ENCODE results near the gene PHF11.

Gene PHF11

GRCh38 chr13:49499889-49500660, 4.3 kb downstream of the PHF11 start:
- DNase-seq: peak in 1 of 2 donors; percentile 6

GRCh38 chr13:49502954-49503353, 7.2 kb downstream of the PHF11 start:
- DNase-seq: no peak

- DNase-seq: no peak
Observed at GRCh38 chr13:49503951-49504350, 8.2 kb downstream of the PHF11 start.

GRCh38 chr13:49512578-49512977, 16.8 kb downstream of the PHF11 start:
- no peak for DNase-seq

- no peak for DNase-seq
Observed at GRCh38 chr13:49516467-49516866, 20.7 kb downstream of the PHF11 start.

- no peak for DNase-seq
Observed at GRCh38 chr13:49517461-49517860, 21.7 kb downstream of the PHF11 start.

DNA sequence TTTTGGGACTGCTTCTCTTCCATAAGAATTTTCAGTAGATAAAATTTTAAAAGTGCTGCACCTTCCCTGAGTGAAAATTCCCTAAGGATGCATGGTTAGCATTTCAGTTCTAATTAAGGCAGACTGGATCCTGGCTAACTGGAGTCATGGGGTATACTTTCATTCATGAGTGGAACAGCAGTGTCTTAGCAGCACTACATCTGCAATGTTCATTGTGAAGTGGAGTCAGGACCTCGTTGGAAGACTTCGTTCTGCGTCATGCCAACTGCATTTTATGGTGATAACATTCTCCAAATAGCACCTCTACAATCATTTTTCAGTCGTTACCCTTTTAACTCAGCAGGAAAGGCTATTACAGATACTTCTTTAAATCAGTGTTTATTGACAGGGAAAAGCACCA, 25.5 kb downstream of the PHF11 start:
- no peak for DNase-seq

DNA sequence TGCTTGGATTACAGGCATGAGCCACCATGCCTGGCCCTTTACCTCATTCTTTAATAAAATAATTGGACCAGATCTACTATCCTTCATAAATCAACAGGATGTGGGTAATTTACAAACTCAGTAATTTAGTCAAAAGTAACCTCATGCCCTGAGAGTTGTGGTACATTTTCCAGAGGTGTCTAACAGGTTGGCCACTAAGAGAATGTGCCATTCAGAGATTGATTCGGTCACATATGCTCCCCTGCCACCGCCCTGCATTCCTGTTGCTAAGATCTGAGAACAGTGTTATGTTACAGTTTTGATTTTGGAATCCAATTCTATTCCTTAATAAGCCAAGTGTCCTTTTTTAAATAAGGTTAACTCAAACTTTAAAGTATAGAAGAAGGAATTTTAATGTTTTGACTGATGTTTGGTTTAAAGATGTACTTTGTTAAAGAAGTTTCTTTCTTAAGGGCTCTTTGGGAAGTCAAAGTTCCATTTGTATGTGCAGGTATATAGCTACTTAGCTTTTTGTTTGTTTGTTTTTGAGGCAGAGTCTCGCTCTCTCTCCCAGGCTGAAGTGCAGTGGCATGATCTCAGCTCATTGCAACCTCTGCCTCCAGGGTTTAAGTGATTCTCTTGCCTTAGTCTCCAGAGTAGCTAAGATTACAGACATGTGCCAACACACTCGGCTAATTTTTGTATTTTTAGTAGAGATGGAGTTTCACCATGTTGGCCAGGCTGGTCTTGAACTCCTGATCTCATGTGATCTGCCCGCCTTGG, 29.2 kb downstream of the PHF11 start:
- no peak for DNase-seq

- DNase-seq: no peak
Observed at GRCh38 chr13:49527123-49527522, 31.4 kb downstream of the PHF11 start.

DNA sequence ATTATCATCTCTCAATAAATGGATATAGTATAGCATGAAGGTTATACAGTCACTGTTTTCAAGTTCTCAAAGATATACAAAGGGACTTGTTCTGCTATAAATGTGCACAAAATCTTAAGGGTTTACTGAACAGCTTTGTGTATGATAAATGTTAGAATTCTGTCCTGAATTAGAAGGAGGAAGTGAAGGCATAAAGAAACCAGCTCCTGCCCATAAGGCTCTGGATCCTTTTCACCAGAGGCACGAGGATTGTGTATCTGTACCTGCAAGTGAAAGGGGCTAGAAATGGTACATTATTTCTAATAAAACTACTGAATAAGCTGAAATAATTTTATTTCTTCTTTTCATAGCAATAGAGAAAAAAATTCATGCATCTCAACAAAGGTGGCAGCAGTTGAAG, 32.4 kb downstream of the PHF11 start:
- no peak for DNase-seq

DNA sequence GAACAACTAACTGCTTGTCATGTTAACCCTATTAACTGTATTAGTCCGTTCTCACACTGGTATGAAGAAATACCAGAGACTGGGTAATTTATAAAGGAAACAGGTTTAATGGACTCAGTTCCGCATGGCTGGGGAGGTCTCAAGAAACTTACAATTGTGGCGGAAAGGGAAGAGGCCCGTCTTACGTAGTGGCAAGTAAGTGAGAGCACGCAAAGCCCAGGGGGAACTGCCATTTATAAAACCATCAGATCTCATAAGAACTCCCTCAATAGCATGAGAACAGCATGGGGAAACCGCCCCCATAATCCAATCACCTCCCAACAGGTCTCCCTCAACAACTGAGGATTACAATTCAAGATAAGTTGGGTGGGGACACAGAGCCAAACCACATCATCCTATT, 34.7 kb downstream of the PHF11 start:
- DNase-seq: no peak

DNA sequence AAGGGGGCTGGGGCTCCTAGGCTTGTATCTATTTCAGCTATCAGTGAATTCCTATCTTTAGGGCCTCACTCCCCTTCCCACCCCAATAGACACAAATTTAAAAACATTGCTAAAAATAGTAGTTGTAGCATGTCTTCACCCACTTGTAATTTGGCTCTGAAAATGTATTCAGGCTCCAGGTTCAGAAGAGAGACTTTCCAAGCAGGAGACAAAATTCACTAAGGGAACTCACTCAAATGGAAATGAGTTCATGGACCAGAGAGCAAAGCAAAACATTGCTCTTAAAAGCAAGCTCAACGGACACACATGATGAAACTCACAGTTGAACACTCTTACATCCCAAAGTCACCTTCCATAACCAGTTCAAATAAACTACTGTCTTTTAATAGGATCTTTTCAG, 36.8 kb downstream of the PHF11 start:
- DNase-seq: no peak

DNA sequence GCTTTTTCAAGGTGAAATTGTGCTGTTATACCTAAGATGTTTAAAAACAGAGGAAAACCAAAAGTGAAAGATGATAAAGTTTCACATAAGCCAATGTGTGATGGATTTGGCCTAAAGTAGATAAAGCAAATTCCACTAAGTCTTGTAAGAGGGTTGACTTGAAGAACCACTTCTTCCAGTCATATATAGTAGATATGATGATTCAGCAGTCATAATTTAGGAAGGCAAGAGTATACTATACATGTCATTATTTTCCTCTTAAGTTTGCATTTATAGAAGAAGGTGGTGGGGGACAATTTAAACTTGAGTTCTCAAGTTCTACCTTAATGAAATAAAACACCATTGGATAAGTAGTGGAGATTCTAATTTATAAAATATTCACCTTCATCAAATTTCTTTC, 37.3 kb downstream of the PHF11 start:
- DNase-seq: no peak

- no peak for DNase-seq
Observed at GRCh38 chr13:49533591-49534269, 38.0 kb downstream of the PHF11 start.

DNA sequence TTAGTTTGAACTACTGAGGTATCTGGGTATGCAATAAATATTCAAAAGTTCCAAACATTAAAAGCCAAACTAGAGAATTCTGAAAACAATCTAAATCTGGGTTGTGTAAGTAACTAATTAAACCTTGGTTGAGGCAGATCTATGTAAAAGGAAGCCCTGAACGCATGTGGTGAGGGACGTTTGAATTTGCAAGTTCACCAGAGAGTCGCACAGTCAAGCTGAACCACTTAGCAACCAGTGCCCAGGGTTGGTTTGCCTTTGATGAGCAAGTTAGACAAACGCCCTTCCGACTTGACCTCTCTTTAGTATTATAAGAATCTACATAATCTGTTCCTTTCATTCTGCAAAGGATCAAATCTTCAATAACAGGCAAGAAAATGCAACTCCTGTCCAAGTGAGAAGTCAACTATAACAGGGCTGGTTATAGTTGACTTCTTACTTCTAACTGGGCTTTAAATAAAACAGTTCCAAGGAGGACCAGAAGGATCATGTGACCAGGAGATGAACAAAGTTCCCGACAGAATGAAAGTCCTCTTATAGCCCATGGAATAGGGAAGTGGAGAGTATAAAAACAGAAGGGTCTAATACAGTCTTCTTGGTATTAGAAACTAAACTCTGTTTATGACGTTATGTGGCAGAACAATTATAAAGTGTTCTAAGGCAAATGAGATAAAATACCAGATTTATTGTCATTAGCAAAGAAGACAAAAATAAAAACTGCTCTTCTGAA, 40.6 kb downstream of the PHF11 start:
- DNase-seq: no peak

DNA sequence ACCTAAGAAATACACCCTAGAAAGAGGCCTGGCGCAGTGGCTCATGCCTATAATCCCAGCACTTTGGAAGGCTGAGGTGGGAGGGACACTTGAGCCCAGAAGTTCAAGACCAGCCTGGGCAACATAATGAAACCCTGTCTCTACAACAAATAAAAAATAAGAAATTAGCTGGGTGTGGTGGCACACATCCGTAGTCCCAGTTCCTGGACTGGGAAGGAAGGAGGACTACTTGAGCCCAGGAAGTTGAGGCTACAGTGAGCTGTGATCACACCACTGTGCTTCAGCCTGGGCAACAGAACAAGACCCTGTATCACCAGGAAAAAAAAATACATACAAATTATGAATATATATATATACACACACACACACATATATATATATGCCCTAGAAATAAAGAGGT, 42.7 kb downstream of the PHF11 start:
- no peak for DNase-seq

GRCh38 chr13:49539313-49539712, 43.6 kb downstream of the PHF11 start:
- DNase-seq: no peak

DNA sequence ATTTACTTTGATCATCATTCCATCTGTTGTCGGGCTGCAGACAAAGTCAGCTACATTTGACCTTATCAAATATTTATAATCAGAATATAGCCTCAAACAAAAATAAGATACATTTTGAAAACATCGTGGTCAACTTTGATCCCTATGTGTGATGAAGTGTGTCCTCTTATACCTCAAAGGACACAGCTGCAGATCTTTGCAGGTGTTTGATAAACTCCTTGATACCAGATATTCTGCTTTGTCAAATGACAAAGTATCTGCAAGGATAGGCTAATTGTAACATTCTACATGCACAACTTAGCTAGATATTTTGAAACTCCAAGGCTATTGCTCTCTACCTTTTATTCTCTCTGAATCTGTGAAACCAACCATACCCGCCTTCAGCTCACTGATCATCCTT, 44.0 kb downstream of the PHF11 start:
- DNase-seq: no peak

GRCh38 chr13:49540552-49540951, 44.8 kb downstream of the PHF11 start:
- DNase-seq: no peak

DNA sequence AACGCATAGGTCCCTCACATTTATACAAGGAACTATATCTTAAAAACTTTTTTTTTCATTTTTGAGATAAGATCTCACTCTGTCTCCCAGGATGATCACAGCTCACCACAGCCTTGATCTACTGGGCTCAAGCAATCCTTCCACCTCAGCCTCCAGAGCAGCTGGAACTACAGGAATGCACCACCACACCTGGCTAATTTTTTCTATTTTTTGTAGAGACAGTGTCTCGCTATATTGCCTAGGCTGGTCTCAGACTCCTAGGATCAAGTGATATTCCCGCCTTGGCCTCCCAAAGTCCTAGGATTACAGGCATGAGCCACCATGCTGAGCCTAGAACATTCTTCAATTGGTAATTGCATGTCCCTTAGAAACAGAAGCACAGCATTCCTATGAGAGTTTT, 47.9 kb downstream of the PHF11 start:
- DNase-seq: no peak

DNA sequence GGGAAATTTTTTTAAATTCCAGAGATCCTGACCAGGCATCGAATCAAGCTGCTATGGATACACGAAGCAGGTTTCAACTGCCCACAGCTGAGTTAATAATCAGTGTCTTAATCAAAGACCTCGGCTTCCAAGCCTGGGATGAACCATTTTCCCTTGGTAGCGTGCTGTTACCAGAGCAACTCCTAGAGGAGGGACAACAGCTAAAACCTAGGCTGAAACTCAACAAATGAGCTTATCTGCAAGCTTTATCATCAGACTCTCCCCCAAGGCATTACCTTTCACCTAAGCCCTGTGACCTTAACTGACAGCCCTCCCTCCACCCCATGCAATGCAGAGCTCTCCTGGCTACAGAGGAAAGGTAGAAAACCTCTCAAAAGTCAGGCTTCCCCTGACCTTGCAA, 49.9 kb downstream of the PHF11 start:
- no peak for DNase-seq

GRCh38 chr13:49546561-49546960, 50.8 kb downstream of the PHF11 start:
- DNase-seq: no peak

- DNase-seq: no peak
Observed at GRCh38 chr13:49549289-49549688, 53.5 kb downstream of the PHF11 start.

Data from stimulated activated CD4-positive, alpha-beta T cell treated with anti-CD3 and anti-CD28 coated beads, Interleukin-2, amount 100 ng/mL, for 24 hours (primary cell).